ENCODE measurements around the gene CADPS2. TPM values are rescaled to one million over a fixed set of nuclear protein-coding genes. Genes with fewer than 3 reads are reported as not detected.

CADPS2 gene
- total RNA-seq, 2 experiments from 2014 or later = not detected

DNA sequence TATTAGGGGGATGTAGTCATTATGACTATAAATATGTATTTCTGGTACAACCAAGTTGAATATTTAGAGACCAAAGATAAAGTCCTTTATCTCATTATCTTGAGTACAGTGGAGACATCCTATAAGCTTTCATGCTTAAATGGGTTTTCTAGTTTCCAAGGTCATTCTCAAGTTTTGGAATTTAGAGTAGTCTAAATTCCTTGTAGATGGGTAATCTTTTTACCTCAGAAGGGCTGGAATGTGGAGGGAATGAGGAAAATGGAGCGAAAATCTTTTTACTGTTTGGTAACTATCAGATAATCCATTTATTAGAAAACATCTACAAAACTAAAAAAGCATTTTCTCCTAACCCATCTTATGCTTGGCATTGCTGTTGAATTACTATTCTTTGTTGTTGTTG, 368.7 kb downstream of the CADPS2 start:
- Histone ChIP-seq H3K9me2 (ENCODE audit: insufficient read depth, low read length) (no peaks in the 10 kb centered on the region), H3K9me3 (ENCODE audit: low read length) (no peaks in the 10 kb centered on the region), H3K4me3 (ENCODE audit: low read depth, low read length, poor library complexity, severe bottlenecking) (no peak overlapping the region), H3K27ac (ENCODE audit: low read depth, low read length, poor library complexity, severe bottlenecking) (no peak overlapping the region), H2AFZ (ENCODE audit: low read length) (no peak overlapping the region), H3K4me2 (ENCODE audit: low read length) (no peak overlapping the region), H3K36me3 (ENCODE audit: insufficient read depth, low read length) (no peaks in the 10 kb centered on the region), H3K4me1 (ENCODE audit: insufficient read depth, low read length, poor library complexity, severe bottlenecking) (no peaks in the 10 kb centered on the region), H3K79me2 (ENCODE audit: insufficient read depth, low read depth, low read length) (no peaks in the 10 kb centered on the region), H4K20me1 (ENCODE audit: insufficient read depth, low read length) (no peaks in the 10 kb centered on the region)
- no peak for DNase-seq (ENCODE audit: low spot score)
- intact Hi-C loops (cut with micrococcal nuclease; ENCODE audit: unreplicated experiment) = no loop called here
- CTCF ChIA-PET (ENCODE audit: unreplicated experiment) = no interaction called here
- BruUV-seq (replicated peaks) = no TSS peak
- POLR2A ChIA-PET = no interaction called here
- TF ChIP-seq, protein P1, sequence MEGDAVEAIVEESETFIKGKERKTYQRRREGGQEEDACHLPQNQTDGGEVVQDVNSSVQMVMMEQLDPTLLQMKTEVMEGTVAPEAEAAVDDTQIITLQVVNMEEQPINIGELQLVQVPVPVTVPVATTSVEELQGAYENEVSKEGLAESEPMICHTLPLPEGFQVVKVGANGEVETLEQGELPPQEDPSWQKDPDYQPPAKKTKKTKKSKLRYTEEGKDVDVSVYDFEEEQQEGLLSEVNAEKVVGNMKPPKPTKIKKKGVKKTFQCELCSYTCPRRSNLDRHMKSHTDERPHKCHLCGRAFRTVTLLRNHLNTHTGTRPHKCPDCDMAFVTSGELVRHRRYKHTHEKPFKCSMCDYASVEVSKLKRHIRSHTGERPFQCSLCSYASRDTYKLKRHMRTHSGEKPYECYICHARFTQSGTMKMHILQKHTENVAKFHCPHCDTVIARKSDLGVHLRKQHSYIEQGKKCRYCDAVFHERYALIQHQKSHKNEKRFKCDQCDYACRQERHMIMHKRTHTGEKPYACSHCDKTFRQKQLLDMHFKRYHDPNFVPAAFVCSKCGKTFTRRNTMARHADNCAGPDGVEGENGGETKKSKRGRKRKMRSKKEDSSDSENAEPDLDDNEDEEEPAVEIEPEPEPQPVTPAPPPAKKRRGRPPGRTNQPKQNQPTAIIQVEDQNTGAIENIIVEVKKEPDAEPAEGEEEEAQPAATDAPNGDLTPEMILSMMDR (conservative IDR thresholded peaks at IDR 0.05; ENCODE audit: low read length) = no peak
- no peak for TF ChIP-seq EZH2phosphoT487 (IDR thresholded peaks at IDR 0.05; ENCODE audit: borderline replicate concordance, low read depth, low read length)

DNA sequence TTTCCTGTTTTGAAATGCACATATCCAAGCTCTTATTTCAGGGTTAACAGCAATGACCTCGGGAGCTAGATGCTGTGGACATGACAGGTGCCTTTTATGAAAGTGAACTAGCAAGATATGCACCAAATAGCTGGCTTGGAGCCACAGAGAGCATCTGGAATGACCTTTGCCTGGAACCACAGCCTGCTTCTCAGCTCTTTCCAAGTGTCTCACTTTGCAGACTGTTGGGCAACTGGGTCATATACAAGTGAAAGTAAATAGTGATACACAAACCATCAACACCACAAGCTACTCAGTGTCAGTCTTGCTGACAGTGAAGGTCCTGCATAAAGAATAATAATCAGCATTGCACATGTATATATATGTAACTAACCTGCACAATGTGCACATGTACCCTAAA, 370.9 kb downstream of the CADPS2 start:
- CTCF ChIA-PET (ENCODE audit: unreplicated experiment) = no interaction called here
- Histone ChIP-seq H3K4me3 (ENCODE audit: low read depth, low read length, poor library complexity, severe bottlenecking) (no peak overlapping the region), H3K9me3 (ENCODE audit: low read length) (no peaks in the 10 kb centered on the region), H3K27ac (ENCODE audit: low read depth, low read length, poor library complexity, severe bottlenecking) (no peak overlapping the region), H3K9me2 (ENCODE audit: insufficient read depth, low read length) (no peaks in the 10 kb centered on the region), H3K4me1 (ENCODE audit: insufficient read depth, low read length, poor library complexity, severe bottlenecking) (no peaks in the 10 kb centered on the region), H3K4me2 (ENCODE audit: low read length) (no peak overlapping the region), H4K20me1 (ENCODE audit: insufficient read depth, low read length) (no peaks in the 10 kb centered on the region), H2AFZ (ENCODE audit: low read length) (no peak overlapping the region), H3K36me3 (ENCODE audit: insufficient read depth, low read length) (no peaks in the 10 kb centered on the region), H3K79me2 (ENCODE audit: insufficient read depth, low read depth, low read length) (no peaks in the 10 kb centered on the region)
- DNase-seq (ENCODE audit: low spot score) = no peak
- intact Hi-C loops (cut with micrococcal nuclease; ENCODE audit: unreplicated experiment) = no loop called here
- BruUV-seq (replicated peaks) = no TSS peak
- TF ChIP-seq EZH2phosphoT487 (IDR thresholded peaks at IDR 0.05; ENCODE audit: borderline replicate concordance, low read depth, low read length) = no peak
- TF ChIP-seq, protein P1 (conservative IDR thresholded peaks at IDR 0.05; ENCODE audit: low read length) = no peak
- POLR2A ChIA-PET = interaction anchor here (1.5 kb wide), 1 partner anchor 9 kb away, joined by 5 read pairs; no protein-coding TSS in a partner anchor

DNA sequence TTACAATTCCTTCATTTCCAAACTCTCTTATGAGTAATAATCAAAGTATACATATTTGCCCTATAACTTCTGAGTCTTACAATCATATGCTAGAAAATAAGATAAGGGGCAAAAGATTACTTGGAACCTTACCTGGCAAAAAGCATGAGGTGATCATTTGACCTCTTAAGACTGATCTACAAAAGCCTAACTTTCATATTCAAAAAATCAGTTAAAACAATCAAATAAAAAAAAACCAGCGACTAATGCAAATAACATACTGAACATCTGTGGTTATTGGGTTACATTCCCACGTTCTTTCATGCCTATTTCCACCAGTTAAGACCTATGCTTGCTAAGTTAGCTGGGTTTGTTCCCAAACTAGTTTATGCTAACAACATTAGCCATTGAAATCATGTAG, 375.0 kb downstream of the CADPS2 start:
- intact Hi-C loops (cut with micrococcal nuclease; ENCODE audit: unreplicated experiment) = no loop called here
- POLR2A ChIA-PET = no interaction called here

More for the DNA sequence above, 375.0 kb downstream of the CADPS2 start:
- no peak overlapping the region for H3K27ac ChIP-seq (ENCODE audit: low read depth, low read length, poor library complexity, severe bottlenecking)
- H3K79me2 ChIP-seq (ENCODE audit: insufficient read depth, low read depth, low read length) = no peaks in the 10 kb centered on the region
- H3K9me3 ChIP-seq (ENCODE audit: low read length) = no peaks in the 10 kb centered on the region
- TF ChIP-seq EZH2phosphoT487 (IDR thresholded peaks at IDR 0.05; ENCODE audit: borderline replicate concordance, low read depth, low read length) = no peak
- TF ChIP-seq, protein P1 (conservative IDR thresholded peaks at IDR 0.05; ENCODE audit: low read length) = no peak
- no peaks in the 10 kb centered on the region for H3K9me2 ChIP-seq (ENCODE audit: insufficient read depth, low read length)
- no peak overlapping the region for H3K4me3 ChIP-seq (ENCODE audit: low read depth, low read length, poor library complexity, severe bottlenecking)
- H3K4me1 ChIP-seq (ENCODE audit: insufficient read depth, low read length, poor library complexity, severe bottlenecking) = no peaks in the 10 kb centered on the region
- no peak overlapping the region for H3K4me2 ChIP-seq (ENCODE audit: low read length)
- no peaks in the 10 kb centered on the region for H3K36me3 ChIP-seq (ENCODE audit: insufficient read depth, low read length)
- H2AFZ ChIP-seq (ENCODE audit: low read length) = no peak overlapping the region
- no TSS peak for BruUV-seq (replicated peaks)
- CTCF ChIA-PET (ENCODE audit: unreplicated experiment) = no interaction called here
- DNase-seq (ENCODE audit: low spot score) = no peak
- no peaks in the 10 kb centered on the region for H4K20me1 ChIP-seq (ENCODE audit: insufficient read depth, low read length)
